H9 (cell line): ENCODE results near the gene RNF32. TPM values are rescaled to one million over a fixed set of nuclear protein-coding genes. Genes with fewer than 3 reads are reported as not detected.

Experiments used
- DNase-seq: peaks from one replicate; pipeline ENCODE4 v3.0.0-alpha.2; 2017
- H2AFZ ChIP-seq: one replicate; pipeline ENCODE4 v1.6.1; 2013; ENCODE audit warnings: mild to moderate bottlenecking, low read length, control low read depth, moderate library complexity
- H2AK5ac ChIP-seq: 2 replicates; pipeline ENCODE4 v1.6.1; 2013; ENCODE audit warnings: low read length, control low read depth, mixed read lengths; ENCODE audit not compliant: insufficient read length
- H2BK120ac ChIP-seq: one replicate; pipeline ENCODE4 v1.6.1; 2013; ENCODE audit warnings: low read depth, mild to moderate bottlenecking, low read length, control low read depth, inconsistent platforms; ENCODE audit not compliant: poor library complexity, severe bottlenecking
- H2BK12ac ChIP-seq: 2 replicates; pipeline ENCODE4 v1.6.1; 2013; ENCODE audit warnings: low read length, control low read depth, mixed read lengths, low read depth; ENCODE audit not compliant: insufficient read length
- H2BK15ac ChIP-seq: 2 replicates; pipeline ENCODE4 v1.6.1; 2013; ENCODE audit warnings: low read depth, low read length, control low read depth
- H2BK20ac ChIP-seq: one replicate; pipeline ENCODE4 v1.6.1; 2013; ENCODE audit warnings: low read depth, mild to moderate bottlenecking, low read length, control low read depth, inconsistent platforms; ENCODE audit not compliant: poor library complexity, severe bottlenecking
- H2BK5ac ChIP-seq: 2 replicates; pipeline ENCODE4 v1.6.1; 2013; ENCODE audit warnings: low read length, control low read depth, mixed read lengths; ENCODE audit not compliant: insufficient read length
- H3K14ac ChIP-seq: 2 replicates; pipeline ENCODE4 v1.6.1; 2013; ENCODE audit warnings: low read length, control low read depth; ENCODE audit not compliant: insufficient read depth
- H3K18ac ChIP-seq: 2 replicates; pipeline ENCODE4 v1.6.1; 2013; ENCODE audit warnings: low read depth, mild to moderate bottlenecking, mixed read lengths, low read length, control low read depth; ENCODE audit not compliant: insufficient read length
- H3K23ac ChIP-seq: 2 replicates; pipeline ENCODE4 v1.6.1; 2013; ENCODE audit warnings: low read length, control low read depth, mixed read lengths, low read depth; ENCODE audit not compliant: insufficient read length
- H3K23me2 ChIP-seq: 2 replicates; pipeline ENCODE4 v1.6.1; 2013; ENCODE audit warnings: low read depth, mild to moderate bottlenecking, mixed read lengths, low read length, control low read depth; ENCODE audit not compliant: insufficient read length, poor library complexity, severe bottlenecking
- H3K27ac ChIP-seq: 2 replicates; pipeline ENCODE4 v1.5.1; 2013; ENCODE audit warnings: low read length, control low read depth, mixed read lengths, low read depth; ENCODE audit not compliant: insufficient read length
- H3K27me3 ChIP-seq: 2 replicates; pipeline ENCODE4 v1.6.1; 2013; ENCODE audit warnings: low read length, control low read depth, inconsistent platforms; ENCODE audit not compliant: insufficient read depth
- H3K4ac ChIP-seq: 2 replicates; pipeline ENCODE4 v1.6.1; 2013; ENCODE audit warnings: low read depth, mild to moderate bottlenecking, control low read depth, inconsistent platforms, low read length, moderate library complexity
- H3K4me1 ChIP-seq: 2 replicates; pipeline ENCODE4 v1.6.1; 2013; ENCODE audit warnings: low read length, control low read depth, inconsistent platforms; ENCODE audit not compliant: insufficient read depth
- H3K4me2 ChIP-seq: 2 replicates; pipeline ENCODE4 v1.6.1; 2013; ENCODE audit warnings: low read length, control low read depth, mixed read lengths; ENCODE audit not compliant: insufficient read length, insufficient read depth
- H3K56ac ChIP-seq: 2 replicates; pipeline ENCODE4 v1.6.1; 2013; ENCODE audit warnings: low read depth, mild to moderate bottlenecking, mixed read lengths, low read length, control low read depth; ENCODE audit not compliant: insufficient read length
- H3K79me1 ChIP-seq: 2 replicates; pipeline ENCODE4 v1.6.1; 2013; ENCODE audit warnings: low read depth, mild to moderate bottlenecking, moderate library complexity, low read length, control low read depth, inconsistent platforms; ENCODE audit not compliant: insufficient read depth, poor library complexity, severe bottlenecking
- H3K79me2 ChIP-seq: 2 replicates; pipeline ENCODE4 v1.6.1; 2013; ENCODE audit warnings: low read length, control low read depth, inconsistent platforms; ENCODE audit not compliant: insufficient read depth
- H3K9ac ChIP-seq: 2 replicates; pipeline ENCODE4 v1.6.1; 2013; ENCODE audit warnings: low read length, control low read depth, mixed read lengths; ENCODE audit not compliant: insufficient read length; ENCODE audit errors: extremely low read depth
- H3K9me3 ChIP-seq: one replicate; pipeline ENCODE4 v1.6.1; 2013; ENCODE audit warnings: low read depth, low read length, inconsistent platforms; ENCODE audit not compliant: control insufficient read depth
- H3T11ph ChIP-seq: one replicate; pipeline ENCODE4 v1.6.1; 2013; ENCODE audit warnings: mild to moderate bottlenecking, low read length, control low read depth, inconsistent platforms
- H4K20me1 ChIP-seq: one replicate; pipeline ENCODE4 v1.6.1; 2013; ENCODE audit not compliant: control insufficient read depth, insufficient read length, insufficient read depth
- H4K5ac ChIP-seq: 2 replicates; pipeline ENCODE4 v1.6.1; 2013; ENCODE audit warnings: low read depth, mild to moderate bottlenecking, mixed read lengths, low read length, control low read depth; ENCODE audit not compliant: insufficient read length
- H4K8ac ChIP-seq: replicated peaks from 2 replicates; pipeline ENCODE4 v1.6.1; 2013; ENCODE audit warnings: low read length, control low read depth, mixed read lengths, low read depth; ENCODE audit not compliant: insufficient read length
- H4K91ac ChIP-seq: 2 replicates; pipeline ENCODE4 v1.6.1; 2013; ENCODE audit warnings: low read depth, mild to moderate bottlenecking, moderate library complexity, mixed read lengths, low read length, control low read depth; ENCODE audit not compliant: insufficient read length
- H3K27ac Mint-ChIP-seq, 3 experiments: 2 replicates in 2 of 3; 3 replicates in 1 of 3; pipeline ENCODE4 v1.8.0; 2020 to 2021; ENCODE audit warnings: mixed read lengths in 3 of 3, mild to moderate bottlenecking in 1 of 3, moderate library complexity in 1 of 3
- H3K27me3 Mint-ChIP-seq: 2 replicates; pipeline ENCODE4 v1.8.0; 2021; ENCODE audit warnings: low read depth, mild to moderate bottlenecking, moderate library complexity, mixed read lengths
- H3K36me3 Mint-ChIP-seq, 3 experiments: 2 replicates in 2 of 3; 3 replicates in 1 of 3; pipeline ENCODE4 v1.8.0; 2020 to 2021; ENCODE audit warnings: low read depth in 3 of 3, mixed read lengths in 3 of 3; ENCODE audit not compliant: insufficient read depth in 1 of 3
- H3K4me1 Mint-ChIP-seq, 2 experiments: 2 replicates each; pipeline ENCODE4 v1.8.0; 2020; ENCODE audit warnings: mixed read lengths in 2 of 2
- H3K4me3 Mint-ChIP-seq, 2 experiments: 2 replicates in 1 of 2; 3 replicates in 1 of 2; pipeline ENCODE4 v1.8.0; 2020 to 2021; ENCODE audit warnings: mild to moderate bottlenecking in 2 of 2, mixed read lengths in 2 of 2, moderate library complexity in 1 of 2
- H3K9me3 Mint-ChIP-seq, 2 experiments: 2 replicates in 1 of 2; 3 replicates in 1 of 2; pipeline ENCODE4 v1.8.0; 2020; ENCODE audit warnings: mild to moderate bottlenecking in 2 of 2, mixed read lengths in 2 of 2, moderate library complexity in 1 of 2
- CTCF ChIP-seq: fragments of 200-600 bp; sonication (generic); conservative IDR thresholded peaks from 3 replicates; pipeline ENCODE4 v1.8.0; 2021; ENCODE audit warnings: antibody characterized with exemption, mild to moderate bottlenecking
- WGBS: extraction: QIAGEN DNeasy Blood & Tissue Kit; methylation state at CpG from one replicate; pipeline ENCODE4 v1.1.7; 2013; ENCODE audit warnings: missing lambda C conversion rate, low lambda C conversion rate, mixed read lengths; ENCODE audit not compliant: insufficient read length; ENCODE audit errors: extremely low coverage; 5-methylcytosine and 5-hydroxymethylcytosine counted together
- total RNA-seq: library from RNA; stranded (reverse); gene quantifications from 2 replicates; pipeline ENCODE4 v1.2.1, GENCODE V29; 2021

The RNF32 gene
- total RNA-seq, 1 experiment from 2014 or later, result 0.90 TPM

DNA sequence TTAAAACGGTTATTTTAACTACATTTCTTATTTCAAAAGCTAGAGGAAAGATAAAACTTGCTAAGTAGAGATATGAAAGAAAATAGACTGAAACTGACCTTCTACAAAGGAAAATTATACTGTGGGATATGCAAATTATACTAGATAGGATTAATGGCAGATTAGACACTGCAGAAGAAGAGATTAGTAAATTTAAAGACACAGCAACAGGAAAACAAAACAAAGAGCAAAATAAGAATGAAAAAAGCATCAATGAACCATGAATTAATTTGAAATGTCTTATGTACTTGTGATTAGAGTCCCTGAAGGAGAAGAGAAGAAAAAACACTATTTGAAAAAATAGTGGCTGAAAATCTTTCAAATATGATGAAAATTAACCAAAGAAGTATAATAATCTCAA, 52.3 kb downstream of the RNF32 start:
- Histone ChIP-seq H3K4me2 (no peak overlapping the region), H2BK15ac (no peak overlapping the region), H3T11ph (no peak overlapping the region), H2BK5ac (no peak overlapping the region), H3K27ac (no peak overlapping the region), H3K23me2 (no peaks in the 10 kb centered on the region), H3K9ac (no peak overlapping the region), H3K18ac (no peak overlapping the region), H2AFZ (no peak overlapping the region), H3K27me3 (no peaks in the 10 kb centered on the region), H4K5ac (no peak overlapping the region), H4K20me1 (no peaks in the 10 kb centered on the region), H3K79me1 (no peaks in the 10 kb centered on the region), H3K56ac (no peak overlapping the region), H3K4ac (no peak overlapping the region), H4K91ac (no peak overlapping the region), H3K14ac (no peak overlapping the region), H2BK20ac (no peak overlapping the region), H2AK5ac (no peak overlapping the region), H3K4me1 (no peaks in the 10 kb centered on the region), H4K8ac (no peak overlapping the region), H3K23ac (no peak overlapping the region), H2BK12ac (no peak overlapping the region), H2BK120ac (no peak overlapping the region), H3K79me2 (no peaks in the 10 kb centered on the region), H3K9me3 (peaks cover under 1% of the 10 kb centered on the region)
- Mint-ChIP-seq H3K4me3 (no peak overlapping the region), H3K27me3 (peaks cover 3% of the 10 kb centered on the region; the same call in 1 of the 2 replicates), H3K36me3 (peaks cover 22 to 25% (median 23%) of the 10 kb centered on the region in 3 experiments), H3K9me3 (peaks cover 21 to 22% of the 10 kb centered on the region in 2 experiments), H3K27ac (no peak overlapping the region), H3K4me1 (no peaks in the 10 kb centered on the region)
- no CpG with 5 or more reads among the region's 1 CpG for WGBS
- no peak for DNase-seq
- TF ChIP-seq CTCF, result no peak
